WTC11 (cell line): ENCODE measurements around the gene OR6C75. TPM values are rescaled to one million over a fixed set of nuclear protein-coding genes. Genes with fewer than 3 reads are reported as not detected.
"Not testable (repeated sequence)": the region's sequence is repeated elsewhere in the genome, so short reads cannot be mapped to it uniquely, and the experiment has no call there.

ENCODE experiments used
- ATAC-seq: fragments of 200-7000 bp; cut with Tn5 transposase; 2 replicates; pipeline ENCODE4 v1.10.0; 2021; ENCODE audit warnings: mild to moderate bottlenecking, moderate library complexity
- CTCF ChIA-PET: fragments of 300-600 bp; sonication (Branson Sonifier 250); formaldehyde crosslinking; loops from one replicate; lab custom pipeline; 2021; ENCODE audit warnings: antibody characterized with exemption; lab: Charles Lee
- POLR2A ChIA-PET: fragments of 350-600 bp; sonication (Branson Sonifier 250); formaldehyde crosslinking; loops from one replicate; lab custom pipeline; 2021; ENCODE audit warnings: antibody characterized with exemption; lab: Charles Lee
- DNase-seq: peaks from one replicate; pipeline ENCODE4 v3.0.0; 2021; ENCODE audit warnings: low spot score
- H3K27ac Mint-ChIP-seq: 2 replicates; pipeline ENCODE4 v1.8.0; 2021; ENCODE audit warnings: mixed read lengths
- H3K27me3 Mint-ChIP-seq: 2 replicates; pipeline ENCODE4 v1.8.0; 2021; ENCODE audit warnings: low read depth, mild to moderate bottlenecking, moderate library complexity, mixed read lengths
- H3K36me3 Mint-ChIP-seq: 2 replicates; pipeline ENCODE4 v1.8.0; 2021; ENCODE audit warnings: mixed read lengths
- H3K4me1 Mint-ChIP-seq: 2 replicates; pipeline ENCODE4 v1.8.0; 2022; ENCODE audit warnings: mixed read lengths
- H3K4me3 Mint-ChIP-seq: 2 replicates; pipeline ENCODE4 v1.8.0; 2021; ENCODE audit warnings: mild to moderate bottlenecking, moderate library complexity, mixed read lengths
- H3K9me3 Mint-ChIP-seq: 2 replicates; pipeline ENCODE4 v1.8.0; 2021; ENCODE audit warnings: mixed read lengths
- CREB1 ChIP-seq: sonication (generic); formaldehyde crosslinking; IDR thresholded peaks from 2 replicates; pipeline ENCODE4 v1.8.0; 2023; ENCODE audit warnings: mild to moderate bottlenecking, missing genetic modification reagents
- ELF4 ChIP-seq: sonication (generic); formaldehyde crosslinking; IDR thresholded peaks from 2 replicates; pipeline ENCODE4 v1.8.1; 2022; ENCODE audit warnings: low read depth, mild to moderate bottlenecking, moderate library complexity, missing genetic modification reagents
- FOXK1 ChIP-seq: sonication (generic); formaldehyde crosslinking; IDR thresholded peaks from 2 replicates; pipeline ENCODE4 v1.8.0; 2022; ENCODE audit warnings: mild to moderate bottlenecking, moderate library complexity, missing genetic modification reagents
- NFE2L1 ChIP-seq: sonication (generic); formaldehyde crosslinking; IDR thresholded peaks from 2 replicates; pipeline ENCODE4 v1.8.1; 2023; ENCODE audit warnings: missing genetic modification reagents
- NFYB ChIP-seq: sonication (generic); formaldehyde crosslinking; conservative IDR thresholded peaks from 2 replicates; pipeline ENCODE4 v1.8.0; 2022; ENCODE audit warnings: low read depth, missing genetic modification reagents
- OVOL2 ChIP-seq: fragments of 250-450 bp; sonication (Bioruptor Pico); IDR thresholded peaks from 2 replicates; pipeline ENCODE4 v1.9.0; 2021; ENCODE audit warnings: mild to moderate bottlenecking, borderline replicate concordance
- PRRX2 ChIP-seq: fragments of 250-450 bp; sonication (Bioruptor Pico); IDR thresholded peaks from 2 replicates; pipeline ENCODE4 v1.8.0; 2021; ENCODE audit warnings: mild to moderate bottlenecking
- RORB ChIP-seq: fragments of 250-450 bp; sonication (Bioruptor Pico); IDR thresholded peaks from 2 replicates; pipeline ENCODE4 v1.9.0; 2021; ENCODE audit warnings: mild to moderate bottlenecking
- SOX15 ChIP-seq: fragments of 250-450 bp; sonication (Bioruptor Pico); IDR thresholded peaks from 2 replicates; pipeline ENCODE4 v1.9.0; 2021; ENCODE audit warnings: mild to moderate bottlenecking
- ZNF232 ChIP-seq: sonication (generic); formaldehyde crosslinking; IDR thresholded peaks from 2 replicates; pipeline ENCODE4 v1.8.0; 2022; ENCODE audit warnings: mild to moderate bottlenecking, missing genetic modification reagents
- ZNF317 ChIP-seq: sonication (generic); formaldehyde crosslinking; IDR thresholded peaks from 2 replicates; pipeline ENCODE4 v1.8.1; 2023; ENCODE audit warnings: low read depth, mild to moderate bottlenecking, moderate library complexity, missing genetic modification reagents, borderline replicate concordance
- ZNF416 ChIP-seq: fragments of 250-450 bp; sonication (Bioruptor Pico); IDR thresholded peaks from 2 replicates; pipeline ENCODE4 v1.9.0; 2021; ENCODE audit warnings: mild to moderate bottlenecking, inconsistent platforms
- total RNA-seq: library from RNA; stranded (reverse); gene quantifications from 3 replicates; pipeline ENCODE4 v1.2.3, GENCODE V29; 2021
- TF ChIP-seq, protein P1 (sequence below): fragments of 250-450 bp; sonication (Bioruptor Pico); IDR thresholded peaks from 2 replicates; pipeline ENCODE4 v1.9.0; 2021; ENCODE audit warnings: moderate library complexity, mild to moderate bottlenecking, inconsistent platforms, borderline replicate concordance
- TF ChIP-seq, protein P2 (sequence below): sonication (generic); formaldehyde crosslinking; IDR thresholded peaks from 2 replicates; pipeline ENCODE4 v1.8.1; 2022; ENCODE audit warnings: low read depth, missing genetic modification reagents, borderline replicate concordance
- TF ChIP-seq, protein P3 (sequence below): sonication (generic); formaldehyde crosslinking; IDR thresholded peaks from 2 replicates; pipeline ENCODE4 v1.8.1; 2023; ENCODE audit warnings: mild to moderate bottlenecking, missing genetic modification reagents
- TF ChIP-seq, protein P4 (sequence below): fragments of 250-450 bp; sonication (Bioruptor Pico); IDR thresholded peaks from 2 replicates; pipeline ENCODE4 v1.9.0; 2021; ENCODE audit warnings: mild to moderate bottlenecking
- TF ChIP-seq, protein P5 (sequence below): sonication (generic); formaldehyde crosslinking; IDR thresholded peaks from 2 replicates; pipeline ENCODE4 v1.8.1; 2022; ENCODE audit warnings: missing genetic modification reagents, borderline replicate concordance
- TF ChIP-seq, protein P6 (sequence below): sonication (generic); formaldehyde crosslinking; IDR thresholded peaks from 2 replicates; pipeline ENCODE4 v1.8.0; 2023; ENCODE audit warnings: missing genetic modification reagents

Gene OR6C75
- total RNA-seq, 1 experiment from 2014 or later, result not detected

DNA sequence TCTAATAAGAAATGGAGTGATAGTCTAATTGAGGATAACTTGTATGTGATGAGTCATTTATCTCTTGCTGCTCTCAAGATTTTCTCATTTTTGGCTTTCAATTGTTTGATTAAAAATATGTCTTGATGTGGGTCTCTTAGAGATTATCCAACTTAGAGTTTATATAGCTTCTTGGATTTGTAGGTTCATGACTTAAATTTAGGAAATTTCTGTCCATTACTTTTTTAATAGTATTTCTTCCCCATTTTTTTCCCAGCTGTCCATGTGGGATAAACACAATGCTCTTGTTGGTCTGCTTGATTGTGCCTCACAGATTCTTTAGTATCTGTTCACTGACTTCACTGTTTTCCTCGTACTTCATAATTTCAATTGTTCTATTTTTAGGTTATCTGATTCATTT is 45.1 kb downstream of the OR6C75 start:
- H3K4me1 Mint-ChIP-seq, result no peaks in the 10 kb centered on the region
- TF ChIP-seq FOXK1 (CRISPR knock-in tag) (no peak), OVOL2 (no peak), ZNF416 (no peak), ZNF317 (no peak), NFE2L1 (CRISPR knock-in tag) (no peak), NFYB (CRISPR knock-in tag) (no peak), CREB1 (CRISPR knock-in tag) (no peak), ZNF232 (CRISPR knock-in tag) (no peak), SOX15 (CRISPR knock-in tag) (no peak), PRRX2 (CRISPR knock-in tag) (no peak), RORB (CRISPR knock-in tag) (no peak), ELF4 (no peak)
- TF ChIP-seq, protein P1, sequence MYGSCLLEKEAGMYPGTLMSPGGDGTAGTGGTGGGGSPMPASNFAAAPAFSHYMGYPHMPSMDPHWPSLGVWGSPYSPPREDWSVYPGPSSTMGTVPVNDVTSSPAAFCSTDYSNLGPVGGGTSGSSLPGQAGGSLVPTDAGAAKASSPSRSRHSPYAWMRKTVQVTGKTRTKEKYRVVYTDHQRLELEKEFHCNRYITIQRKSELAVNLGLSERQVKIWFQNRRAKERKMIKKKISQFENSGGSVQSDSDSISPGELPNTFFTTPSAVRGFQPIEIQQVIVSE (CRISPR knock-in tag), result no peak
- TF ChIP-seq, protein P2, sequence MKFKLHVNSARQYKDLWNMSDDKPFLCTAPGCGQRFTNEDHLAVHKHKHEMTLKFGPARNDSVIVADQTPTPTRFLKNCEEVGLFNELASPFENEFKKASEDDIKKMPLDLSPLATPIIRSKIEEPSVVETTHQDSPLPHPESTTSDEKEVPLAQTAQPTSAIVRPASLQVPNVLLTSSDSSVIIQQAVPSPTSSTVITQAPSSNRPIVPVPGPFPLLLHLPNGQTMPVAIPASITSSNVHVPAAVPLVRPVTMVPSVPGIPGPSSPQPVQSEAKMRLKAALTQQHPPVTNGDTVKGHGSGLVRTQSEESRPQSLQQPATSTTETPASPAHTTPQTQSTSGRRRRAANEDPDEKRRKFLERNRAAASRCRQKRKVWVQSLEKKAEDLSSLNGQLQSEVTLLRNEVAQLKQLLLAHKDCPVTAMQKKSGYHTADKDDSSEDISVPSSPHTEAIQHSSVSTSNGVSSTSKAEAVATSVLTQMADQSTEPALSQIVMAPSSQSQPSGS, result no peak
- TF ChIP-seq, protein P3, sequence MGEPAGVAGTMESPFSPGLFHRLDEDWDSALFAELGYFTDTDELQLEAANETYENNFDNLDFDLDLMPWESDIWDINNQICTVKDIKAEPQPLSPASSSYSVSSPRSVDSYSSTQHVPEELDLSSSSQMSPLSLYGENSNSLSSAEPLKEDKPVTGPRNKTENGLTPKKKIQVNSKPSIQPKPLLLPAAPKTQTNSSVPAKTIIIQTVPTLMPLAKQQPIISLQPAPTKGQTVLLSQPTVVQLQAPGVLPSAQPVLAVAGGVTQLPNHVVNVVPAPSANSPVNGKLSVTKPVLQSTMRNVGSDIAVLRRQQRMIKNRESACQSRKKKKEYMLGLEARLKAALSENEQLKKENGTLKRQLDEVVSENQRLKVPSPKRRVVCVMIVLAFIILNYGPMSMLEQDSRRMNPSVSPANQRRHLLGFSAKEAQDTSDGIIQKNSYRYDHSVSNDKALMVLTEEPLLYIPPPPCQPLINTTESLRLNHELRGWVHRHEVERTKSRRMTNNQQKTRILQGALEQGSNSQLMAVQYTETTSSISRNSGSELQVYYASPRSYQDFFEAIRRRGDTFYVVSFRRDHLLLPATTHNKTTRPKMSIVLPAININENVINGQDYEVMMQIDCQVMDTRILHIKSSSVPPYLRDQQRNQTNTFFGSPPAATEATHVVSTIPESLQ (CRISPR knock-in tag), result no peak
- TF ChIP-seq, protein P4, sequence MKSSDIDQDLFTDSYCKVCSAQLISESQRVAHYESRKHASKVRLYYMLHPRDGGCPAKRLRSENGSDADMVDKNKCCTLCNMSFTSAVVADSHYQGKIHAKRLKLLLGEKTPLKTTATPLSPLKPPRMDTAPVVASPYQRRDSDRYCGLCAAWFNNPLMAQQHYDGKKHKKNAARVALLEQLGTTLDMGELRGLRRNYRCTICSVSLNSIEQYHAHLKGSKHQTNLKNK, result no peak
- TF ChIP-seq, protein P5, sequence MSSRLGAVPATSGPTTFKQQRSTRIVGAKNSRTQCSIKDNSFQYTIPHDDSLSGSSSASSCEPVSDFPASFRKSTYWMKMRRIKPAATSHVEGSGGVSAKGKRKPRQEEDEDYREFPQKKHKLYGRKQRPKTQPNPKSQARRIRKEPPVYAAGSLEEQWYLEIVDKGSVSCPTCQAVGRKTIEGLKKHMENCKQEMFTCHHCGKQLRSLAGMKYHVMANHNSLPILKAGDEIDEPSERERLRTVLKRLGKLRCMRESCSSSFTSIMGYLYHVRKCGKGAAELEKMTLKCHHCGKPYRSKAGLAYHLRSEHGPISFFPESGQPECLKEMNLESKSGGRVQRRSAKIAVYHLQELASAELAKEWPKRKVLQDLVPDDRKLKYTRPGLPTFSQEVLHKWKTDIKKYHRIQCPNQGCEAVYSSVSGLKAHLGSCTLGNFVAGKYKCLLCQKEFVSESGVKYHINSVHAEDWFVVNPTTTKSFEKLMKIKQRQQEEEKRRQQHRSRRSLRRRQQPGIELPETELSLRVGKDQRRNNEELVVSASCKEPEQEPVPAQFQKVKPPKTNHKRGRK (CRISPR knock-in tag), result no peak
- TF ChIP-seq, protein P6, sequence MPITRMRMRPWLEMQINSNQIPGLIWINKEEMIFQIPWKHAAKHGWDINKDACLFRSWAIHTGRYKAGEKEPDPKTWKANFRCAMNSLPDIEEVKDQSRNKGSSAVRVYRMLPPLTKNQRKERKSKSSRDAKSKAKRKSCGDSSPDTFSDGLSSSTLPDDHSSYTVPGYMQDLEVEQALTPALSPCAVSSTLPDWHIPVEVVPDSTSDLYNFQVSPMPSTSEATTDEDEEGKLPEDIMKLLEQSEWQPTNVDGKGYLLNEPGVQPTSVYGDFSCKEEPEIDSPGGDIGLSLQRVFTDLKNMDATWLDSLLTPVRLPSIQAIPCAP (CRISPR knock-in tag), result no peak
- CTCF ChIA-PET, result no interaction called here
- H3K9me3 Mint-ChIP-seq, result no peaks in the 10 kb centered on the region
- no peak overlapping the region for H3K4me3 Mint-ChIP-seq
- POLR2A ChIA-PET, result no interaction called here
- ATAC-seq (no peak), DNase-seq (no peak)
- no peaks in the 10 kb centered on the region for H3K36me3 Mint-ChIP-seq
- no peak overlapping the region for H3K27ac Mint-ChIP-seq
- no peaks in the 10 kb centered on the region for H3K27me3 Mint-ChIP-seq

DNA sequence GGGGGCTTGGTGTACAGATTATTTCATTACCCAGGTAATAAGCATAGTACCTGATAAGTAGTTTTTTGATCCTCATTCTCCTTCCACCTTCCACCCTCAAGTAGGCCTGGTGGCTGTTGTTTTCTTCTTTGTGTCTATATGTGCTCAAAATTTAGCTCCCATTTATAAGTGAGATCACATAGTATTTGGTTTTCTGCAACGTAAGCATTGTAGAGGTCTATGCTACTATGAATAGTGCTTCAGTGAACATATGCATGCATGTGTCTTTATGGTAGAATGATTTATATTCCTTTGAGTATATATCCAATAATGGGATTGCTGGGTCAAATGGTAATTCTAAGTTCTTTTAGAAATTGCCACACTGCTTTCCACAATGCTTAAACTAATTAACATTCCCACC is 46.4 kb downstream of the OR6C75 start:
- CTCF ChIA-PET, H3K36me3 Mint-ChIP-seq, DNase-seq, H3K4me1 Mint-ChIP-seq, H3K27ac Mint-ChIP-seq, POLR2A ChIA-PET, ATAC-seq, H3K27me3 Mint-ChIP-seq, H3K9me3 Mint-ChIP-seq, H3K4me3 Mint-ChIP-seq: not testable (repeated sequence)

DNA sequence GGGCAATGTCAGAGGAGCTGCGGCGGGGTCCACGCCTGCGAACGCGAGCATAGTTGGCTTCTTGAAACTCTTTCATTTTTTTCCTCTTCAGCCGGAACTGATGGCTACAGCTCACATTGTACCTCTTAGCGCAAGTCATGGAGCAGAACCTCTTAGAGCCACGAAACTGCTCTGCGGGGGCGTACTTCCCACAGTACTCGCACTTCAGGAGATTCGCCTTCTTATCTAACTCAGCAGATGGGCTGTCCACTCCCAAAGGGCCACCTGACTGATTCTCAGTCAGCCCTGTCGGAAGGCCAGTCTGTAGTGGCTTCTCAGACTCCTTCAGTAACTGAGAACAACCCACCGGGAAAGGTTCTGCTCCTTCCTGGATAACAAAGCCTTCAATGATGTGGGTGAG is 49.4 kb downstream of the OR6C75 start:
- ATAC-seq, H3K9me3 Mint-ChIP-seq, H3K36me3 Mint-ChIP-seq, H3K4me3 Mint-ChIP-seq, POLR2A ChIA-PET, H3K27ac Mint-ChIP-seq, H3K27me3 Mint-ChIP-seq, DNase-seq, CTCF ChIA-PET: not testable (repeated sequence)
- peaks cover 20% of the 10 kb centered on the region for H3K4me1 Mint-ChIP-seq

DNA sequence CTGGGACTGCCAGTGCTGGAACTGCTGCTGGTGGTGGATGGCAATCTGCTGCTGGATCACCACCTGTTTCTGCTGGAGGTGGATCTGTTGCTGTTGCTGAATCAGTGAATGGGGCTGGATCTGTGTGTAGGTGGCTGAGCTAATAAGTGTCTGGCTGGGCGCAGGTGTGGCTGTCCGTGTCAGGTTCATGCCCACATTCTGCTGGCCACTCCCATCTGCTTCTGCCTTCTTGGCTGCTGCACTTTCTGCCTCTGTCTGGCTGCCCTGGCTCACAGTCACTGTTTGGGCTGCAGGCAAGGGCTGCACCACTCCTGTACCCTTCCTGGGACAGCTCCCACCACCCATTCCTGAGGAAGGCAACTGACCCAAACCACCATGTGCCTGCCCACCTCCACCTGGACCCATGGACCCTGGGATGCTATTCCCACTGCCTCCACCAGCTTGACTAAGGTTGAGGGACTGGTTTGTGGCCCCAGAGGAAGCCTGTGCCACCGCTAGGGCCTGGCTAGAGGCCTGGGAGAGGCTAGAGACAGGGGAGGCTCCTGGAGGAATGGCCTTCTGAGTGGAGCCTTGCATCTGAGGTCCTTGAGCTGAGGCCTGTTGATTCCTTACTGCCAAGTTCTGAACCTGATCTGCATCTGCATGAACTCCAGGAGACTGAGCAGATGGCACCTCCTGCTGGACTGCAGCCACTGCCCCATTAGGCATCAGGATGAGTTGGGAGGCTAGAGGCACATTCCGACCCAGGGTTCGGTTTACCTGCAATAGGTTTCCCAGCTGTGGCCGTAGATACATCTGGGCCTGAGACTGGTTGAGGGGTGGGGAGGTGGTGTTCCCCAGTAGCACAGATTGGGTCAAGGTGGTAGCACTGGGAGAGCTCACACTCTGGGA is 51.0 kb downstream of the OR6C75 start:
- H3K27me3 Mint-ChIP-seq, H3K36me3 Mint-ChIP-seq, H3K27ac Mint-ChIP-seq, H3K9me3 Mint-ChIP-seq, CTCF ChIA-PET, POLR2A ChIA-PET, H3K4me3 Mint-ChIP-seq: not testable (repeated sequence)
- peak; percentile 11 for ATAC-seq
- peak; percentile 19 for DNase-seq
- H3K4me1 Mint-ChIP-seq, result peaks cover 20% of the 10 kb centered on the region

DNA sequence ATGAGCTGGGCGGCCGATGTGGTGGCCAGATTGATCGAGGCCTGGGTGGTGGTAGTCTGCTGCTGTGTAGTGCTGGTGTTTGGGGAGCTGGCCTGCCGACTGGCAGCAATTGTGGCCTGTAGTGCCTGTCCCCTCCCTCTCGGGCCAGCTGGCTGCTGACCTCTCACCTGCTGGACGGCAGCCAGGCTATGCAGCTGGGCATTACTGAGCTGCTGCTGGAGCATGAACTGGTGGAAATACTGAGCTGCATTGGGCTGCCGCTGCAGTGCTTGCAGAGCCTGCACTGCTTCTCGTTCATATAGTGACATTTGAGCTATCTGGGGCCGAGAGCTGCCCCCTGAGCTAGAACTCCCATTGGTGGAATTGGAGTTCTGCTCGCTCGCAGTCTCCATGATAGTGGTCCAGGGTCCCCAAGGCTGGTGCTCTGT is 51.6 kb downstream of the OR6C75 start:
- CTCF ChIA-PET, result interaction anchor here (0.6 kb wide), 1 partner anchor 242 kb away, joined by 3 read pairs; no protein-coding TSS in a partner anchor
- H3K27ac Mint-ChIP-seq, POLR2A ChIA-PET, H3K36me3 Mint-ChIP-seq, H3K27me3 Mint-ChIP-seq, H3K9me3 Mint-ChIP-seq: not testable (repeated sequence)
- H3K4me3 Mint-ChIP-seq, result peak overlapping the region; percentile 42
- DNase-seq, result peak; percentile 13
- peaks cover 20% of the 10 kb centered on the region for H3K4me1 Mint-ChIP-seq
- ATAC-seq, result peak; percentile 80
